Suprapubic skin (tissue), 4 donors: ENCODE measurements around the gene CACNB3. TPM values are rescaled to one million over a fixed set of nuclear protein-coding genes. Genes with fewer than 3 reads are reported as not detected.

ENCODE experiments used
- DNase-seq, 2 donors: peaks; one replicate each; pipeline ENCODE4 v3.0.0-alpha.2; 2019; ENCODE audit warnings: low spot score in 2 of 2
- H3K27ac ChIP-seq: fragments of 200-600 bp; sonication (generic); one replicate; pipeline ENCODE4 v1.5.1; 2019
- H3K27me3 ChIP-seq: fragments of 200-600 bp; sonication (generic); one replicate; pipeline ENCODE4 v1.5.1; 2019
- H3K36me3 ChIP-seq: fragments of 200-600 bp; sonication (generic); one replicate; pipeline ENCODE4 v1.5.1; 2019
- H3K4me1 ChIP-seq: fragments of 200-600 bp; sonication (generic); one replicate; pipeline ENCODE4 v1.5.1; 2019
- H3K4me3 ChIP-seq: fragments of 200-600 bp; sonication (generic); one replicate; pipeline ENCODE4 v1.5.1; 2019; ENCODE audit warnings: mild to moderate bottlenecking
- H3K9me3 ChIP-seq: fragments of 200-600 bp; sonication (generic); one replicate; pipeline ENCODE4 v1.5.1; 2019
- EP300 ChIP-seq: sonication (generic); formaldehyde crosslinking; IDR thresholded peaks from one replicate; pipeline ENCODE4 v1.6.1; 2017; ENCODE audit warnings: antibody characterized with exemption
- POLR2A ChIP-seq, 2 donors: fragments of 450-650 bp; IDR thresholded peaks; one replicate each; pipeline ENCODE4 v1.6.1; 2017; ENCODE audit warnings: antibody characterized with exemption in 2 of 2, mild to moderate bottlenecking in 2 of 2, moderate library complexity in 2 of 2
- POLR2AphosphoS5 ChIP-seq, 3 donors: sonication (generic); formaldehyde crosslinking; IDR thresholded peaks; one replicate each; pipeline ENCODE4 v1.6.1; 2017; ENCODE audit warnings: antibody characterized with exemption in 3 of 3
- WGBS: methylation state at CpG from one replicate; pipeline ENCODE4 v1.1.5; 2018; 5-methylcytosine and 5-hydroxymethylcytosine counted together
- total RNA-seq, 4 donors: library from RNA; depleted of rRNA; stranded (reverse); fragments of >200 nt; gene quantifications; one replicate each; pipeline ENCODE4 v1.1.0, GENCODE V29; 2016
- TF ChIP-seq, protein P1 (sequence below), 2 donors: fragments of 200-600 bp in 1 of 2; fragments of 450-650 bp in 1 of 2; sonication (generic) in 1 of 2; IDR thresholded peaks; one replicate each; pipeline ENCODE4 v1.5.1; 2016 to 2019; ENCODE audit warnings: antibody characterized with exemption in 2 of 2, mild to moderate bottlenecking in 1 of 2, moderate library complexity in 1 of 2

The CACNB3 gene
- total RNA-seq, 4 donors from 2014 or later: 12.3 to 27.8 (median 17.3) TPM

DNA sequence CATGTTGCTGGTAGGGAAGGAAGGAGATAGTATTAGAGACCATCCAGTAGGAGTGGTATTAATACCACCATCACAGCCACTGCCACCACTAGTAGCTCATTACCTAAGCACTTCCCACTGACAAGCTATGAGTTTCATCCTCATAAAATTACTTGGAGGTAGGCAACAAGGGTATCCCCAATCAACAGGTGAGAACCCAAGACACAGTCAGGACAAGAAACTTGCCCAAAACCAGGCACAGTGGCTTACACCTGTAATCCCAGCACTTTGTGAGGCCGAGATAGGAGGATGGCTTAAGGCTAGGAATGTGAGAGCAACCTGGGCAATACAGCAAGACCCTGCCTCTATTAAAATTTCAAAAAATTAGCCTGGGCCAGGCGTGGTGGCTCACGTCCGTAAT is 34.9 kb upstream of the CACNB3 start:
- Histone ChIP-seq H3K4me1 (peaks cover 59% of the 10 kb centered on the region), H3K27ac (no peak overlapping the region), H3K36me3 (peaks cover 6% of the 10 kb centered on the region), H3K9me3 (no peaks in the 10 kb centered on the region), H3K4me3 (no peak overlapping the region), H3K27me3 (no peaks in the 10 kb centered on the region)
- DNase-seq: no peak
- 90% methylated on average over 4 of the region's 4 CpGs for WGBS
- TF ChIP-seq, protein P1, sequence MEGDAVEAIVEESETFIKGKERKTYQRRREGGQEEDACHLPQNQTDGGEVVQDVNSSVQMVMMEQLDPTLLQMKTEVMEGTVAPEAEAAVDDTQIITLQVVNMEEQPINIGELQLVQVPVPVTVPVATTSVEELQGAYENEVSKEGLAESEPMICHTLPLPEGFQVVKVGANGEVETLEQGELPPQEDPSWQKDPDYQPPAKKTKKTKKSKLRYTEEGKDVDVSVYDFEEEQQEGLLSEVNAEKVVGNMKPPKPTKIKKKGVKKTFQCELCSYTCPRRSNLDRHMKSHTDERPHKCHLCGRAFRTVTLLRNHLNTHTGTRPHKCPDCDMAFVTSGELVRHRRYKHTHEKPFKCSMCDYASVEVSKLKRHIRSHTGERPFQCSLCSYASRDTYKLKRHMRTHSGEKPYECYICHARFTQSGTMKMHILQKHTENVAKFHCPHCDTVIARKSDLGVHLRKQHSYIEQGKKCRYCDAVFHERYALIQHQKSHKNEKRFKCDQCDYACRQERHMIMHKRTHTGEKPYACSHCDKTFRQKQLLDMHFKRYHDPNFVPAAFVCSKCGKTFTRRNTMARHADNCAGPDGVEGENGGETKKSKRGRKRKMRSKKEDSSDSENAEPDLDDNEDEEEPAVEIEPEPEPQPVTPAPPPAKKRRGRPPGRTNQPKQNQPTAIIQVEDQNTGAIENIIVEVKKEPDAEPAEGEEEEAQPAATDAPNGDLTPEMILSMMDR (IDR thresholded peaks at IDR 0.05): no peak
- TF ChIP-seq EP300: no peak
- no peak for TF ChIP-seq POLR2A (IDR thresholded peaks at IDR 0.05)
- no peak for TF ChIP-seq POLR2AphosphoS5 (IDR thresholded peaks at IDR 0.05)

DNA sequence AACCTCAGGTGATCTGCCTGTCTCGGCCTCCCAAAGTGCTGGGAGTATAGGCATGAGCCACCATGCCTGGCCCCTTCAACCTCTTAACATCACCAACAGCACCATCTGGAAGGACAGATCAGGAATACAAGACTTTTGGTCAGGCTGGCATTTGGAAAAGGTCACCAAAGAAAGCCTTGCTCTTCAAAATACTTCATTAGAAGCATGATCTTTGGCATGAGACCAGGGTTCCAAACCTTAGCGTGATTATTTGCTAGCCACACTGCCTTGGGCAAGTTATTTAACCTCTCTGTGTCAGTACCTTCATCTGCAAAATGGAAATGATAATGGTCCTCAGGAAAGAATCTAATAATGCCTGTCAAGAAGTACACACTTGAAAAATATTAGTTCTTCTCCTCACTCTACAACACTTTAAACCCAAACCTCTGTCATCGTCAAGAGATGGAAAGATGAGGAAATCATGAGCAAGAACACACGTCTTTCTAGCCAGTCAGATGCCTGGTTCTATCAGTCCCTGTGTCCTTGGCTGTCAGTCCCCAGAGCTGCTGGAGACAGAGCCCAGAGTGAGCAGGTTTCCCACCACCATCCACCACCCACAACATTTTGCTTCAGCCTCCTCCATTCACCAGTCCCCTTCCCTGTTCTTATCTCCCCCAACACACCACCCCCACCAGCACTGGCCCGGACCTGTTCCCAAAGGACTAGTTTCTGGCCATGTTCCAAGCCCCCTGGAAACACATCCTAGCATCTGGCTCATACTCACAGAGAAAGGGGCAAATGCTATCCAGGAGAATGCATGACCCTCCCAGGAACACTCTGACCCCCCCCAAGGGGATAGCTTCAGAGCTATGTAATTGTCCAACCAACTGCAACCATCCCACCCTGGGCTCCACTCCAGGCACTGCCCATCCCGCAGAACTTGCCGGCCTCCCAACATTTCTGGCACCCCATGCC is 31.4 kb upstream of the CACNB3 start:
- Histone ChIP-seq H3K27ac (peak overlapping the region; percentile 86), H3K9me3 (no peaks in the 10 kb centered on the region), H3K27me3 (no peaks in the 10 kb centered on the region), H3K36me3 (peaks cover 6% of the 10 kb centered on the region), H3K4me1 (peaks cover 41% of the 10 kb centered on the region), H3K4me3 (peak overlapping the region; percentile 82)
- no peak for DNase-seq
- TF ChIP-seq POLR2AphosphoS5 (IDR thresholded peaks at IDR 0.05) (no peak), POLR2A (IDR thresholded peaks at IDR 0.05) (no peak), EP300 (no peak)
- TF ChIP-seq, protein P1 (IDR thresholded peaks at IDR 0.05): no peak
- 26% methylated on average over 7 of the region's 7 CpGs for WGBS

DNA sequence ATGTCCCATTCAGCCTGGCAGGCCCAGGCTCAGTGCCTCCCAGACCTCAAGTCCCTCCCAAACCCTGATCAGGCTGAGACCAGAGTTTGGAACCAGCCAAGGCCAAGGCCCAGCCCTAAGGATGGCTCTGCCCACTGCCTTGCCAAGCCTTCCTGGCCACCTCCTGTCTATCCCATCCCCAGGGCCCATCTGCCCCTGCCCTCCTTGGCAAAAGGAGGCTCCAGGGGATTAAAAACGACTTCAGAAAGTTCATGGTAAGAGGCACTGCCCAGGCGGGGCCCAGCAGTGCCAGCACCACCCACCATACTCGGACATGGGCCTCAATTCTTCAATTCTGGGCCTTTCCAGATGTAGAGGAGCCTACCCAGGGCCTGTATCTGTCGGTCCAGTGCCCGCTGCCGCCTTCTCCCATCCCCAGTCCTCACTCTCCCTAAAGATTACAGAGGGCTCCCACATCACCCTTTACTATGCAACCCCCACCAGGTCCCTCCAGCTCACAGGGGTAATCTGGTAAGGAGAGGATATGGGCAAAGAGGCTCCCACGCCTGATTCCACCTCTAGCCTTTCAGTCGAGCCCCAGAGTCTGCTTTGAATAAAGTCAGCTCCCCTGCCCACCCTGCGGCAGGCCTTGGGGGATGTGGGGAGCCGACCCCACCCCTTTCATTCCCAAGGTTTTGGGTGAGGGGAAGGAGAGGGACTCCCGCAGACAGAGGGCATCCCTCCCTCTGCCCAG is 30.3 kb upstream of the CACNB3 start:
- Histone ChIP-seq H3K36me3 (peaks cover 1% of the 10 kb centered on the region), H3K4me3 (peak overlapping the region; percentile 82), H3K27me3 (no peaks in the 10 kb centered on the region), H3K9me3 (no peaks in the 10 kb centered on the region), H3K27ac (peak overlapping the region; percentile 86), H3K4me1 (peaks cover 33% of the 10 kb centered on the region)
- WGBS: 21% methylated on average over 11 of the region's 11 CpGs
- DNase-seq: no peak
- TF ChIP-seq, protein P1 (IDR thresholded peaks at IDR 0.05): no peak
- TF ChIP-seq EP300 (no peak), POLR2A (IDR thresholded peaks at IDR 0.05) (no peak), POLR2AphosphoS5 (IDR thresholded peaks at IDR 0.05) (no peak)

DNA sequence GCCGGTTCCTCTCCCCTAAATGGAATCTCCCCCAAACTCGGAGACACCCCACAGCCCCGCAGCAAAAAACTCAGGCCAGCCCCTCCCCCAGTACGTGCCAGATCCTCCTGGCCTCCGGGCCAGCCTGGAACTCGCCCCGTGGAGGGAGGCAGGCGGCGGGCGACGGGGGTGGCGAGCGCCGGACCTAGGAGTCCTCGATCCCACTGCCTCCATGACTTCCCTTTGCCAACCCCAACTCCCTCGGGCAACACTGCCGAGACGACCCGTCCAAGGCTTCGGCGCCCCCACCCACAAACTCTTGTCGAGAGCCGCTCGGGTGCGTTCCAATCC is 29.8 kb upstream of the CACNB3 start:
- no peaks in the 10 kb centered on the region for H3K9me3 ChIP-seq
- WGBS: 0% methylated on average over 14 of the region's 25 CpGs
- DNase-seq: no peak
- H3K4me3 ChIP-seq: peak overlapping the region; percentile 82
- no peaks in the 10 kb centered on the region for H3K36me3 ChIP-seq
- H3K4me1 ChIP-seq: peaks cover 33% of the 10 kb centered on the region
- peak overlapping the region; percentile 86 for H3K27ac ChIP-seq
- H3K27me3 ChIP-seq: no peaks in the 10 kb centered on the region
- TF ChIP-seq EP300 (no peak), POLR2AphosphoS5 (IDR thresholded peaks at IDR 0.05) (no peak), POLR2A (IDR thresholded peaks at IDR 0.05) (no peak)
- TF ChIP-seq, protein P1 (IDR thresholded peaks at IDR 0.05): no peak
